Endothelial cell of umbilical vein (primary cell): ENCODE results near the gene CERS6.

Experiments used
- CTCF ChIP-seq, 2 donors: IDR thresholded peaks; 1 replicate in 1 of 2; 2 replicates in 1 of 2; pipeline ENCODE4 v1.5.1; 2011; ENCODE audit warnings: low read length in 2 of 2, mild to moderate bottlenecking in 2 of 2, moderate library complexity in 2 of 2, control low read depth in 1 of 2, inconsistent platforms in 1 of 2, low read depth in 1 of 2; ENCODE audit not compliant: insufficient read depth in 1 of 2; ENCODE audit errors: extremely low read depth in 1 of 2
- EZH2 ChIP-seq: IDR thresholded peaks from 2 replicates; pipeline ENCODE4 v1.6.1; 2012; ENCODE audit warnings: borderline replicate concordance, low read depth, mild to moderate bottlenecking, moderate library complexity, low read length, inconsistent platforms; ENCODE audit not compliant: severe bottlenecking
- FOS ChIP-seq: IDR thresholded peaks from 2 replicates; pipeline ENCODE4 v1.6.1; 2011; ENCODE audit warnings: mild to moderate bottlenecking, low read length, moderate library complexity, borderline replicate concordance; ENCODE audit not compliant: insufficient read depth
- GATA2 ChIP-seq: IDR thresholded peaks from 2 replicates; pipeline ENCODE4 v1.7.0; 2011; ENCODE audit warnings: low read depth, mild to moderate bottlenecking, moderate library complexity, mixed read lengths, low read length; ENCODE audit not compliant: insufficient read length, insufficient read depth
- JUN ChIP-seq: IDR thresholded peaks from 2 replicates; pipeline ENCODE4 v1.6.1; 2011; ENCODE audit warnings: borderline replicate concordance, low read depth; ENCODE audit not compliant: insufficient read length, insufficient read depth
- MYC ChIP-seq: IDR thresholded peaks from one replicate; pipeline ENCODE4 v1.6.1; 2011; ENCODE audit warnings: mild to moderate bottlenecking, low read depth, low read length
- POLR2A ChIP-seq: IDR thresholded peaks from 2 replicates; pipeline ENCODE4 v1.6.1; 2012; ENCODE audit warnings: low read depth, mild to moderate bottlenecking, control low read depth, low read length
- POLR2AphosphoS5 ChIP-seq: IDR thresholded peaks from 2 replicates; pipeline ENCODE4 v1.6.1; 2012; ENCODE audit warnings: low read depth, mild to moderate bottlenecking, control low read depth, low read length, moderate library complexity; ENCODE audit not compliant: insufficient read depth

GRCh38 chr2:168773128-168773527, 317.1 kb downstream of the CERS6 start:
- TF ChIP-seq CTCF (IDR thresholded peaks at IDR 0.05; ENCODE audit: extremely low read depth in 1 of 2, insufficient read depth in 1 of 2, low read depth in 1 of 2, low read length in 2 of 2) (no peak), GATA2 (no peak), EZH2 (no peak), POLR2A (no peak), FOS (no peak), POLR2AphosphoS5 (no peak), MYC (no peak), JUN (no peak)
